ENCODE measurements around the gene FAR2.

FAR2 gene

GRCh38 chr12:29226616-29227015 lies 77.5 kb downstream of the FAR2 start:
- no peak for TF ChIP-seq CTCF (IDR thresholded peaks at IDR 0.05)
- Histone ChIP-seq H3K27me3 (no peaks in the 10 kb centered on the region), H3K27ac (peak overlapping the region; percentile 53), H3K4me3 (ENCODE audit: low read depth in 1 of 2, low read length in 1 of 2) (no peak overlapping the region), H3K36me3 (no peaks in the 10 kb centered on the region), H3K9me3 (no peaks in the 10 kb centered on the region), H3K4me1 (ENCODE audit: control insufficient read depth in 1 of 2, insufficient read depth in 1 of 2, low read depth in 1 of 2, low read length in 1 of 2) (peaks cover 56 to 66% of the 10 kb centered on the region in 2 experiments)

GRCh38 chr12:29228474-29229157 lies 79.5 kb downstream of the FAR2 start:
- H3K9me3 ChIP-seq, result no peaks in the 10 kb centered on the region
- peak overlapping the region; percentile 46 for H3K27ac ChIP-seq
- H3K27me3 ChIP-seq, result no peaks in the 10 kb centered on the region
- H3K4me3 ChIP-seq (ENCODE audit: low read depth in 1 of 2, low read length in 1 of 2), result no peak overlapping the region
- no peaks in the 10 kb centered on the region for H3K36me3 ChIP-seq
- TF ChIP-seq CTCF (IDR thresholded peaks at IDR 0.05), result no peak
- H3K4me1 ChIP-seq (ENCODE audit: control insufficient read depth in 1 of 2, insufficient read depth in 1 of 2, low read depth in 1 of 2, low read length in 1 of 2), result peaks cover 40 to 49% of the 10 kb centered on the region in 2 experiments

DNA sequence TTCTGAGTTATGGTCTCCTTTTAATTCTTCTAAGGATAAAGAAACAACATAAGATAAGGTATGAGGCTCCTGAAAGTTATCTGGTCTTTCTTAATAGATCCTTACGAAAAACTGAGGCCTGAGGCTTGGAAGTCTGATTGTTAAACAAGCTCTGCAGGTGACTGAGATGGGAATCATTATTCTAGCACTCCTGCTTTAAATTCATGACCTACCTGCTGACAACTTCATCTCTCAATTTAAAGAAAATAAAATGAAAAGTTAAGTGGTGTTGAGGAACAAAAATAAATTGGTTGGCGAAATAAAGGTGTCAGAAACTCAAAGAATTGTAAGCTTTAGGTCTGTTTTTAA lies 80.1 kb downstream of the FAR2 start:
- TF ChIP-seq CTCF (IDR thresholded peaks at IDR 0.05), result no peak
- Histone ChIP-seq H3K36me3 (no peaks in the 10 kb centered on the region), H3K4me3 (ENCODE audit: low read depth in 1 of 2, low read length in 1 of 2) (no peak overlapping the region), H3K4me1 (ENCODE audit: control insufficient read depth in 1 of 2, insufficient read depth in 1 of 2, low read depth in 1 of 2, low read length in 1 of 2) (peaks cover 35 to 47% of the 10 kb centered on the region in 2 experiments), H3K27ac (peak overlapping the region; percentile 46), H3K9me3 (no peaks in the 10 kb centered on the region), H3K27me3 (no peaks in the 10 kb centered on the region)

GRCh38 chr12:29229937-29230336 lies 80.9 kb downstream of the FAR2 start:
- no peak for TF ChIP-seq CTCF (IDR thresholded peaks at IDR 0.05)
- Histone ChIP-seq H3K9me3 (no peaks in the 10 kb centered on the region), H3K27me3 (no peaks in the 10 kb centered on the region), H3K27ac (no peak overlapping the region), H3K4me1 (ENCODE audit: control insufficient read depth in 1 of 2, insufficient read depth in 1 of 2, low read depth in 1 of 2, low read length in 1 of 2) (peaks cover 29 to 41% of the 10 kb centered on the region in 2 experiments), H3K36me3 (no peaks in the 10 kb centered on the region), H3K4me3 (ENCODE audit: low read depth in 1 of 2, low read length in 1 of 2) (no peak overlapping the region)

GRCh38 chr12:29230800-29231560 lies 81.9 kb downstream of the FAR2 start:
- peaks cover 19 to 30% of the 10 kb centered on the region in 2 experiments for H3K4me1 ChIP-seq (ENCODE audit: control insufficient read depth in 1 of 2, insufficient read depth in 1 of 2, low read depth in 1 of 2, low read length in 1 of 2)
- no peaks in the 10 kb centered on the region for H3K36me3 ChIP-seq
- H3K4me3 ChIP-seq (ENCODE audit: low read depth in 1 of 2, low read length in 1 of 2), result no peak overlapping the region
- no peaks in the 10 kb centered on the region for H3K27me3 ChIP-seq
- no peaks in the 10 kb centered on the region for H3K9me3 ChIP-seq
- TF ChIP-seq CTCF (IDR thresholded peaks at IDR 0.05), result no peak
- H3K27ac ChIP-seq, result no peak overlapping the region

All from neutrophil (primary cell).